ENCODE measurements around the gene DPPA5.

The DPPA5 gene

DNA sequence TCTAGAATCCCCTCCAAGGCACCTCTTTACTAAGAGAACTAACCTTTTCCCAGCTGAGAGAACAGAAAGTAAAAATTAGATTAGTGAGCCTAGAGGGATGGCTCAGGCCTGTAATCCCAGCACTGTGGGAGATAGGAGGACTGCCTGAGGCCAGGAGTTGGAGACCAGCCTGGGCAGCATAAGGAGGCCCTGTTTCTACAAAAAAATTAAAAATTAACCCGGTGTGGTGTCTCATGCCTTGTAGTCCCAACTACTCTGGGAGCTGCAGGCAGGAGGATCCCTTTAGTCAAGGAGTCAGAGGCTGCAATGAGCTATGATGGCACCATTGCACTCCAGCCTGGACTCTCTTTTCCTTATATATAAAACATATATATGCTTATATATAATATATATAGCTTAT is 21.1 kb upstream of the DPPA5 start:
- FAIRE-seq: no peak
- no peak for DNase-seq (ENCODE audit: insufficient read length, low spot score)
- no peak for TF ChIP-seq POLR2A (IDR thresholded peaks at IDR 0.05; ENCODE audit: low read depth, low read length)

DNA sequence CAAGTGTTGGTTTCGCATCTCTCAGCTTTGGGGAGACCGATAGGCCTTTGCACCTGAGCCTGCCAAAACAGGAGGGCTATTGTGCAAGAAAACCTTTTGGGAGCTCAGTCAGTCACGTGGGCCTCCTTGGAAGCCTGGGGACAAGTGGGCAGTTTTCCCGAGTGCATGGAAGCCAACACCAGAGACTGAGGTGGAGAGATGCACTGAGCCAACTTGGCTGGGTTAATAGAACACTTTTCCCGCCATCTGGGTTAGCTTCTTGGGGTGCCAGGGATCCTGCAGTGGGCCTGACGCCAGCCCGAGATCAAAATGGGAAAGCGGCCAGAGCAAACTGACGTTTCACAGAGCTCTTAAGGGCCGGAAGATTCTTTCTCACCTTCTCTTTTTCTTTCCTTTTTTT is 18.4 kb upstream of the DPPA5 start:
- no peak for DNase-seq (ENCODE audit: insufficient read length, low spot score)
- FAIRE-seq: no peak
- no peak for TF ChIP-seq POLR2A (IDR thresholded peaks at IDR 0.05; ENCODE audit: low read depth, low read length)

DNA sequence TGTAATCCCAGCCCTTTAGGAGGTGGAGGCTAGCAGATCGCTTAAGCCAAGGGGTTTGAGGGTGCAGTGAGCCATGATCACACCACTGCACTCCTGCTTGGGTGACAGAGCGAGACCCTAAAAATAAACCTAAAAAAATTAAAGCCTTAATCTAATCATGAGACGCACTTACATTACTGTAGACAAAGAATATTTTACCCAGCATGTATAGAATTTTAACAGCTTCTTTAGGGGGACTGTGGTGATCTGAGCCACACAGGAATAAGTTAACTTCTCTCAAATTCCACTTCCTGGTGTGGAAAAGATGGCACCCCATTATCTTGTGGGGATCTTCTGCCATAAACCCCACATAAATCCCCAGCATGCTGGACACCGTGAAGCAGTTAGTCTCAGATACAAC is 17.9 kb upstream of the DPPA5 start:
- FAIRE-seq: no peak

DNA sequence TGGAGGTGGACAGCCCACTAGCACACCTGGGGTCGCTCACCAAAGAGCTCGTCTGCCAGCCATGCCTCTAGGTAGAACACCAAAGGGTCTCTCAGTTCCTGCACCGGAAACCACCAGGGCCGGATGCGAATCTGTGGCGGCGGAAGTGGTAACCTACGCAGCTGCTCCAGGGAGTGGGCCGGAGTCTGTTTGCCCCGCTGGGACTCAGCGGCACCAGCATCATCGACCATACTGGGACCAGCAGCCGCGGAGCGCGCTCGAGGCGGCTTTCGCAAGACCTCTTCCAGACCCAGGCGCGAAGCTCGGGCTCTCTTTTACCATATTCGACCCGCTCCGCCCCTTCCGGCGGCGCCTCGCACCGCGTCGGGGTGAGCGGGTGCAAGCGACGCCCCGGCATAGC is 15.5 kb upstream of the DPPA5 start, which contains the start of gene OOEP:
Gene OOEP (minus strand): TSS at position 335 of the 400 bp plus-strand sequence. CDS start 105 bp downstream, at position 230.
- FAIRE-seq: no peak

More for the DNA sequence above, 17.9 kb upstream of the DPPA5 start:
- no peak for TF ChIP-seq POLR2A (IDR thresholded peaks at IDR 0.05; ENCODE audit: low read depth, low read length)
- DNase-seq (ENCODE audit: insufficient read length, low spot score): no peak

DNA sequence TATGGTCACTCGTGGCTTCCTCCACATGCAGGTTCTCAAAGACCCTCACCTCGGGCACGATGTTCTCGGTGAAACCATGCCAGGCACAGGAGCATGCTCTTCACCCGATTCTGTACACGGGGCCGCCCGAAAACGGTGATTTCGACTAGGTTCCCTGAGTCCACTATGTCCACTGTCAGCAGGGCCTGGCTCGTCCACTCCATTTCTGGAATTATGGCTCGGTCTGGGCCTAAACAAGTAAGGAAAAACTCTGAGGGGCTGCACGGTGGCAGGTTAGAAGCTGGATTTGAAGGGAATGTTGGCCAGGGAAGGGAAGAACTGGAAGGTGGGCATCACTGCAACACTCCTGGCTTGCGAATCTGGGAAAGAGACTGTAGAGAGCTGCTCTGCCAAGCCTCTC is 15.1 kb upstream of the DPPA5 start:
- FAIRE-seq (no peak), DNase-seq (ENCODE audit: insufficient read length, low spot score) (no peak)
- TF ChIP-seq POLR2A (IDR thresholded peaks at IDR 0.05; ENCODE audit: low read depth, low read length): no peak

More for the DNA sequence above, 15.5 kb upstream of the DPPA5 start, which contains the start of gene OOEP:
- no peak for TF ChIP-seq POLR2A (IDR thresholded peaks at IDR 0.05; ENCODE audit: low read depth, low read length)
- DNase-seq (ENCODE audit: insufficient read length, low spot score): no peak

DNA sequence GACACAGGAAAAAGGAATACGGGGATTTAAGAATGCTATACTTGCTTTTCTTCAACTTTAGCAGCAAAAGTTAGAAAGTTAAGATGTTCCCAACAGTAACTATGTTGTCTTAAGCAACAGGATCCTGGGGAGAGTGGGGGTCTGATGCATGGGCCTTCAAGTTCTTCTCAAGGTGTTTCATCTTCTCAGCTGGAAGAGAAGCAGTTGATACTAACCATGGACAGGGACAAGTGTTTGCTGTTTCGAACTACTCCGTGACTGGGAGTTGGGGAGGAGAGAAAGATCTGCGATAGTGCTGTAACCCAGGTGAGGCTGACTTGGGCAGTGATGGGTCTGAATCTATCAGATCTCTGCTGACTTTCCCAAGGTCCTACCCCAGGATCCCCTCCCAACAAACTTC is 14.6 kb upstream of the DPPA5 start:
- DNase-seq (ENCODE audit: insufficient read length, low spot score): no peak
- TF ChIP-seq POLR2A (IDR thresholded peaks at IDR 0.05; ENCODE audit: low read depth, low read length): no peak
- no peak for FAIRE-seq

DNA sequence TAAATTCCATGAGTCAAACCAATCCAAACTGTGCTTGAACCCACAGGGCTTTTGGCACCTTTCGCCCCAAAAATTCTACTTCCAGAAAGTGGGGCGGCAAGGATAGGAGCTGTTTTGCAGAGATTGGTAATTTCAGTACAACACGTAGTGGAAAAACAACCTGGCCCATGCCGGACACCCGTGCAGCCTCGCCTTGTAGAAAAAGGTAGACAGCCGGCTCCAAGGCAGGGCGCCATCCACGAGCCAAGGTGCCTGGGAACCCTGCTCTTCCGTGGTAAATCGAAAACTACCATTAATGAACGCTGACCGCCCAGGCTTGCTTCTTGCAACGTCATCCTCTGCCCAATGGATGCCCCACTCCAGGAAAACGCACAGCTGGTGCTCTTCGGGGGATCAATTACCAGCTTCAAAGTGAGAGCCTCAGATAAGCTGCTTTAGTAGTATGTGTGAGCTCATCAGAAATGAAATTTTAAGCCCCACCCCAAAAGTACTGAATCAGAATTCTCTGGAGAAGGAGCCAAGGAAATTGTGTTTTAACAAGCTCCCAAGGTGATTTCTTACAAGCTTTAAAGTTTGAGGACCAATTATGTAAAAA is 13.8 kb upstream of the DPPA5 start:
- FAIRE-seq (no peak), DNase-seq (ENCODE audit: insufficient read length, low spot score) (no peak)
- TF ChIP-seq POLR2A (IDR thresholded peaks at IDR 0.05; ENCODE audit: low read depth, low read length): no peak

DNA sequence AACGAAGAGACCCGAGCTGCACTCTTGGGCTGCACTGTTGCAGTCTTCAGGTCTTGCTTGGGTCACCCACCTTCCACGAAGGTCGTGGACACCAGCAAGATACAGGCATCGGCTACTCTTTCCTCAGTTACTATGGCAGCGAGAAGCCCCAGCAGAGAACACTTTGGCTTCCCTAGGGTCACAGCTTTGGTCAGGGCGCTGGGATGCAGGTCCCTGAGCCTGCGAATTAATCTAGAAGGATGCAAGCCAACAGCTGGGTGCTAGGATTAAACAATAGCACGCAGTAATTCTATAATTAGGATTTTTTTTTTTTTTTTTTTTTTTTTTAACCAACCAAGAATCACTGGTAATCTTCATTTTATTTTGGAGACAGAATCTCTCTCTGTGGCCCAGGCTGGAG is 10.5 kb upstream of the DPPA5 start:
- DNase-seq (ENCODE audit: insufficient read length, low spot score) (no peak), FAIRE-seq (no peak)
- no peak for TF ChIP-seq POLR2A (IDR thresholded peaks at IDR 0.05; ENCODE audit: low read depth, low read length)

DNA sequence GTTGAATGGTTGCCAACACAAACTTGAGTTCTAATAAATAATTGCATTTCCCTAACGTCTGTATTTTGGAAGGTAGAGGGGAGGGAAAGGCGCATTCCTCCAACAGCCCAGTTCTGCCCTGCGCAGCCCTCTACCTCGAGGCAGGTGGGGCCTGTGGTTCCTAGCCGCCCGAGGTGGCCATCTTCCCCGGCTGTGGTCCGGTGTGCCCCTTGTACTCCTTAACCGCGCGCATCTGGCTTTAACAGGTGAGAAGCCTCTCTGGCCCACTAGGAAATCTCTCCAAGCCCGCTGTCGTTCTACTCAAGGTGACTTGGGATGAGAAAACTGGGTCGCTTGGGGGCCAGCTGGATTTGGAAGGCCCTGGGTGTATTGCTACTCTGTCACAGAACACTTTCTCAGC is 10.0 kb upstream of the DPPA5 start:
- no peak for FAIRE-seq
- TF ChIP-seq POLR2A (IDR thresholded peaks at IDR 0.05; ENCODE audit: low read depth, low read length): no peak
- no peak for DNase-seq (ENCODE audit: insufficient read length, low spot score)

DNA sequence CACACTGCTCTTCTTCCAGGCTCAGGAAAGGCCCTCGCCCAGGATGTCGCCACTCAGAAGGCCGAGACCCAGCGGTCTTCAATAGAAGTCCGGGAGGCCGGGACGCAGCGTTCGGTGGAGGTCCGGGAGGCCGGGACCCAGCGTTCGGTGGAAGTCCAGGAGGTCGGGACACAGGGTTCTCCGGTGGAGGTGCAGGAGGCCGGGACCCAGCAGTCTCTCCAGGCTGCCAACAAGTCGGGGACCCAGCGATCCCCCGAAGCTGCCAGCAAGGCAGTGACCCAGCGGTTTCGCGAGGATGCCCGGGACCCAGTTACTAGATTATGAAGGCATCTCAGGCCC is 9.4 kb upstream of the DPPA5 start:
- no peak for TF ChIP-seq POLR2A (IDR thresholded peaks at IDR 0.05; ENCODE audit: low read depth, low read length)
- FAIRE-seq (no peak), DNase-seq (ENCODE audit: insufficient read length, low spot score) (no peak)

DNA sequence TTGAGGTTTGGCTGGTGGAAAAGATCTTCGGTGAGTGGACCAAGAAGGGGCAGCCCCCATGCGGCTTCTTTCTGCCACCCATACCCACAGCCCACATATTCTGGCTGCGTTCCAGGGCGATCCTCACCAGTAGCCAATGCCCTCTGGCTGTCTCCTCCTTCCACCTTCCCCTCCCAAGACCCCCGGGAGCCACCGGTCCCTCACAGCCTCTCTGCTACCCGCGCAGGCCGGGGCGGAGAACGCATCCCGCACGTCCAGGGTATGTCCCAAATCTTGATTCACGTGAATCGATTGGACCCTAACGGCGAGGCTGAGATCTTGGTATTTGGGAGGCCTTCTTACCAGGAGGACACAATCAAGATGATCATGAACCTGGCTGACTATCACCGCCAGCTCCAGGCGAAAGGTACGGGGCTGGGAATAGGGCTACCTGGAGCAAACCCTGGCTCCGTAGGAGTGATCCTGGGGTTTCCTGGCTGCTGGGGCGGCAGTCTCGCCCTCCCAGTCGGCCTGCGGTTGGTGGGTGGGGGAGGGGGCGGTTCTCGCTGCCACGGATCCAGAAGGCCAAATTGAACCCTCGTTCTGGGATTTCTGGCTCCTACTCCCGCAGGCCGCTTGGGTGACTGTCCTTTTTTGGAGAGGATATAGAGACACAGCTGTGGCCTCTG is 8.9 kb upstream of the DPPA5 start:
- no peak for DNase-seq (ENCODE audit: insufficient read length, low spot score)
- TF ChIP-seq POLR2A (IDR thresholded peaks at IDR 0.05; ENCODE audit: low read depth, low read length): no peak
- no peak for FAIRE-seq

DNA sequence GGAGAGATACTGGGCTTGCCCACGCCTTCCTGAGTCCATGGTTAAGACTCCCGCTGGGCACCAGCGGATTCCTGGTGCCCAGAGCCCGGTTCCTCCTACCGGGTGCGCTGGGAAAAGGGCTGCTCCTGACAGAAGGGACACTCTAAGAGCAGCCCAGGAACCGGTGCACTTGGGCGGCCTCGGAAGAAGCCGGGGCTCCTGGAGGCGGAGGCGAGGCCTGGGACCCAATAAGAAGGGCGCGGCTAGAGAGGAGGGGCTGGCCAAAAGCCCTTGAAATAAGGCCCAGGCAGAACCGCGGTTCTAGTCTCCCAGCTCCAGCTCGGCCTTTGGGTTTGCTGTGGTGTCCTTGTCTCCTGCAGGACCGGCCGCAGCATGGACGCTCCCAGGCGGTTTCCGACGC is 8.3 kb upstream of the DPPA5 start, which contains the start of gene KHDC3L:
Gene KHDC3L (plus strand): TSS at position 301 of the 400 bp plus-strand sequence. CDS start 72 bp downstream, at position 373.
- no peak for FAIRE-seq
- no peak for TF ChIP-seq POLR2A (IDR thresholded peaks at IDR 0.05; ENCODE audit: low read depth, low read length)
- DNase-seq (ENCODE audit: insufficient read length, low spot score): no peak

DNA sequence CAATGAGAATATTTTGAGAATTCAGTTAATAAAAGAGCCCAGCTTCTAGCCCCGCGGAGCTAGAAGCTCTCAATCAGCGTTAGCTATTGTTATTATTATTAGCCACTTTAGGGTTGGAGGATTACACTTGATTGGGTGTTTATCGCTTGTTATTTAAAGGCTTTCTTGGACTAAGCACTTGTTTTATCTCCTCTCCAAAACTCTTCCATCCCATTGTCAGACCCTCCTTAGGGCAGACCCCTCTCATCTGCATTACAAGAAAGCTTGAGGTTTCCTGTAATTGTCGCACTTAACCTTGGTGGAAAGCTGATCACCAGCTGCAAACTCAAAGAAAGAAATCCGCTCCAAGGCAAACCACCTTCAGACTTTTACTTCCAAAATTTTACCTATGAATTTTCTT is 4.8 kb downstream of the DPPA5 start:
- FAIRE-seq: no peak
- no peak for TF ChIP-seq POLR2A (IDR thresholded peaks at IDR 0.05; ENCODE audit: low read depth, low read length)
- DNase-seq (ENCODE audit: insufficient read length, low spot score): no peak

DNA sequence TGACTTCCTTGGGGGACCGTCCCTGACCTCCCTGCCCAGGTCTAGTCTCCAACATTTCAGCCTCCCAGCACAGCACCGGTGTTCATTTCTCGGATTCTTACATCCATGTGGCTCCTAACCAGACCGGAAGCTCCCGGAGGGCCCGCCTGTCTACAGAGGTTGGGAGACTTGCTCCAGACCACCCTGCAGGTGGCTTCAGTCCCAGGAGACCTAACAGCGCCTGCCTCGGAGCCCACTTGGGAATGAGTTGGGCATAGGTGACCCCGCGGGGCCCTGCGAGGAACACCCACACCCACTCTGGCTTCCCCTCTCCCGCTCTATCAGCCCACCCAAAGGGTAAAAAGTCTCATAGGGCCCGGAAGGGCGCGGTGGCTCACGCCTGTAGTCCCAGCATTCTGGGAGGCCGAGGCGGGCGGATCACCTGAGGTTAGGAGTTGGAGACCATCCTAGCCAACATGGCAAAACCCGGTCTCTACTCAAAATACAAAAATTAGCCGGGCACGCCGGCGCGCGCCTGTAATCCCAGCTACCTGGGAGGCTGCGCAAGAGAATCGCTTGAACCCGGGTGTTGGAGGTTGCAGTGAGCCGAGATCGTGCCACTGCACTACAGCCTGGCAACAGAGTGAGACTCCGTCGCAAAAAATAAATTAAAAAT is 5.4 kb downstream of the DPPA5 start:
- TF ChIP-seq POLR2A (IDR thresholded peaks at IDR 0.05; ENCODE audit: low read depth, low read length): no peak
- FAIRE-seq: no peak
- no peak for DNase-seq (ENCODE audit: insufficient read length, low spot score)

DNA sequence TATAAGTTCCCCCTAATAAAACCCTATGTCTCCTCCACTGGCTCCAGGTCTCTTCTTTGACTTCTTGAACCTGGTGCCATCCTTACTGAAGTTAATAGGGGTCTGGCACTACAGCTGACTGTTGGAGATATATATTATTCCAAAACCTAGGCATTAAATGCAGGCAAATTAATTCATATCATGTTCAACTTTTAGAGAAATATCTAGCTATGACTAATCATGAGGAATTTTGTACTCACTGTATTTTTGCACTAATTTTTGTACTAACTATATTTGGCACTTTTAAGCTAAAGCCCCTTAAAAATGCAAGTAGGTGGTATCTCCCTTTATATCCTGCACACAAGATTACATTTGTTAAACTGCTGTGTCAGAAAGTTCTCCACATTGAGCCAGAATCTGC is 10.9 kb downstream of the DPPA5 start:
- FAIRE-seq (no peak), DNase-seq (ENCODE audit: insufficient read length, low spot score) (no peak)
- TF ChIP-seq POLR2A (IDR thresholded peaks at IDR 0.05; ENCODE audit: low read depth, low read length): no peak

All from H54 (cell line).